ENCODE measurements around the gene MROH8. TPM values are rescaled to one million over a fixed set of nuclear protein-coding genes. Genes with fewer than 3 reads are reported as not detected.

MROH8 gene
- total and polyA plus RNA-seq, 2 of the 13 experiments (the other 11 are each of a cell fraction or from before 2014, with no cell fraction given) = 2.6 to 5.5 TPM

- WGBS (ENCODE audit: low lambda C conversion rate) = 75% methylated on average over 4 of the region's 4 CpGs
- FAIRE-seq (no peak), ATAC-seq (no peak), DNase-seq (ENCODE audit: low spot score) (no peak)
- Histone ChIP-seq H3K4me2 (ENCODE audit: low read depth, low read length) (no peak overlapping the region), H3K9ac (ENCODE audit: insufficient read depth, low read depth, low read length) (no peak overlapping the region), H4K20me1 (ENCODE audit: insufficient read depth, low read length) (peaks cover 17% of the 10 kb centered on the region), H3K27me3 (ENCODE audit: control insufficient read depth in 1 of 2, insufficient read depth in 2 of 2, low read length in 2 of 2) (no peaks in the 10 kb centered on the region), H3K27ac (ENCODE audit: extremely low read length, insufficient read depth, low read length) (no peak overlapping the region), H3K4me3 (replicated peaks in 1 of 3; ENCODE audit: insufficient read depth in 1 of 3, low read depth in 2 of 3, low read length in 3 of 3) (no peak overlapping the region), H3K4me1 (ENCODE audit: insufficient read depth, low read length) (peaks cover 10% of the 10 kb centered on the region), H3K9me3 (ENCODE audit: low read length) (no peaks in the 10 kb centered on the region), H3K36me3 (replicated peaks in 1 of 2; ENCODE audit: control insufficient read depth in 1 of 2, insufficient read depth in 2 of 2, low read length in 2 of 2) (peaks cover 47 to 89% of the 10 kb centered on the region in 2 experiments), H3K79me2 (ENCODE audit: insufficient read depth, low read length) (peaks cover 23% of the 10 kb centered on the region), H2AFZ (ENCODE audit: low read length) (no peak overlapping the region)
- ChIA-PET POLR2A (no interaction called here), CTCF (ENCODE audit: low intra/inter-chr PET ratio, low total read pairs) (no interaction called here)
- BruUV-seq (replicated peaks) = no TSS peak
- intact Hi-C loops (cut with micrococcal nuclease; ENCODE audit: unreplicated experiment) (no loop called here), in situ Hi-C loops (cut with HindIII; ENCODE audit: extremely low pct_ligation_motif_present, low pct_unique_long_range_greater_than_20kb) (no loop called here)
- TF ChIP-seq JARID2 (CRISPR knock-in tag; IDR thresholded peaks at IDR 0.05; ENCODE audit: insufficient replicate concordance) = no peak
- TF ChIP-seq RAD51 (IDR thresholded peaks at IDR 0.05; ENCODE audit: borderline replicate concordance) = no peak
- TF ChIP-seq, protein P1, sequence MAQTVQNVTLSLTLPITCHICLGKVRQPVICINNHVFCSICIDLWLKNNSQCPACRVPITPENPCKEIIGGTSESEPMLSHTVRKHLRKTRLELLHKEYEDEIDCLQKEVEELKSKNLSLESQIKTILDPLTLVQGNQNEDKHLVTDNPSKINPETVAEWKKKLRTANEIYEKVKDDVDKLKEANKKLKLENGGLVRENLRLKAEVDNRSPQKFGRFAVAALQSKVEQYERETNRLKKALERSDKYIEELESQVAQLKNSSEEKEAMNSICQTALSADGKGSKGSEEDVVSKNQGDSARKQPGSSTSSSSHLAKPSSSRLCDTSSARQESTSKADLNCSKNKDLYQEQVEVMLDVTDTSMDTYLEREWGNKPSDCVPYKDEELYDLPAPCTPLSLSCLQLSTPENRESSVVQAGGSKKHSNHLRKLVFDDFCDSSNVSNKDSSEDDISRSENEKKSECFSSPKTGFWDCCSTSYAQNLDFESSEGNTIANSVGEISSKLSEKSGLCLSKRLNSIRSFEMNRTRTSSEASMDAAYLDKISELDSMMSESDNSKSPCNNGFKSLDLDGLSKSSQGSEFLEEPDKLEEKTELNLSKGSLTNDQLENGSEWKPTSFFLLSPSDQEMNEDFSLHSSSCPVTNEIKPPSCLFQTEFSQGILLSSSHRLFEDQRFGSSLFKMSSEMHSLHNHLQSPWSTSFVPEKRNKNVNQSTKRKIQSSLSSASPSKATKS (CRISPR knock-in tag; IDR thresholded peaks at IDR 0.05) = no peak
- TF ChIP-seq HMGXB3 (CRISPR knock-in tag; IDR thresholded peaks at IDR 0.05; ENCODE audit: borderline replicate concordance) = no peak
- no peak for TF ChIP-seq KDM2A (CRISPR knock-in tag; IDR thresholded peaks at IDR 0.05; ENCODE audit: borderline replicate concordance, low read depth)
- no peak for TF ChIP-seq CCAR2 (optimal IDR thresholded peaks at IDR 0.05; ENCODE audit: low read depth, low read length)
- TF ChIP-seq ZNF644 (CRISPR knock-in tag; IDR thresholded peaks at IDR 0.05; ENCODE audit: low read depth) = no peak
- TF ChIP-seq ZNF784 (CRISPR knock-in tag; IDR thresholded peaks at IDR 0.05; ENCODE audit: borderline replicate concordance) = no peak
- TF ChIP-seq ZNF101 (CRISPR knock-in tag; IDR thresholded peaks at IDR 0.05; ENCODE audit: borderline replicate concordance, low read depth) = no peak
- no peak for TF ChIP-seq ARNTL (CRISPR knock-in tag; IDR thresholded peaks at IDR 0.05)
- TF ChIP-seq FOSL2 (CRISPR knock-in tag; IDR thresholded peaks at IDR 0.05) = no peak
These were observed 39.6 kb upstream of the MROH8 start for GRCh38 chr20:37218976-37219375.

Data from HepG2 (cell line).